HepG2 (cell line): ENCODE results near the gene FRMD5. TPM values are rescaled to one million over a fixed set of nuclear protein-coding genes. Genes with fewer than 3 reads are reported as not detected.

Experiments
- ATAC-seq: fragments of 200-7000 bp; cut with Tn5 transposase; 3 replicates; pipeline ENCODE4 v1.9.1; 2020; ENCODE audit warnings: mild to moderate bottlenecking, moderate library complexity
- BruUV-seq: library from RNA; stranded (reverse); fragments of 400-500 nt; replicated peaks from 2 replicates; lab custom pipeline; 2021; lab: Mats Ljungman, UMichigan
- CTCF ChIA-PET: fragments of 300-600 bp; formaldehyde crosslinking; extraction: SDS; loops from one replicate; lab custom pipeline; 2021; ENCODE audit warnings: low total read pairs, inconsistent platforms, low intra/inter-chr PET ratio; lab: Yijun Ruan, JAX
- POLR2A ChIA-PET: fragments of 350-600 bp; sonication (Branson Sonifier 250); formaldehyde crosslinking; loops from one replicate; lab custom pipeline; 2020; ENCODE audit warnings: antibody characterized with exemption, inconsistent platforms; lab: Yijun Ruan, JAX
- DNase-seq: peaks from one replicate; pipeline ENCODE4 v3.0.0-alpha.2; 2015; ENCODE audit warnings: low spot score
- FAIRE-seq: peaks from 3 replicates; lab custom pipeline; 2011; peaks lifted over from hg19 to GRCh38; lab: Jason Lieb, UNC
- H2AFZ ChIP-seq: one replicate; pipeline ENCODE4 v1.6.1; 2011; ENCODE audit warnings: low read length, inconsistent platforms
- H3K27ac ChIP-seq: fragments of 300-600 bp; 3 replicates; pipeline ENCODE4 v1.8.0; 2011; ENCODE audit warnings: mixed run types, mild to moderate bottlenecking, mixed read lengths, low read length, inconsistent platforms; ENCODE audit not compliant: insufficient read depth; ENCODE audit errors: extremely low read length
- H3K27me3 ChIP-seq, 2 experiments: fragments of 200-600 bp in 1 of 2; 2 replicates in 1 of 2; 3 replicates in 1 of 2; pipeline versions ENCODE4 v1.6.0 to v1.8.0; 2011; ENCODE audit warnings: low read length in 2 of 2, mild to moderate bottlenecking in 2 of 2, moderate library complexity in 2 of 2, inconsistent platforms in 1 of 2; ENCODE audit not compliant: insufficient read depth in 2 of 2, control insufficient read depth in 1 of 2
- H3K36me3 ChIP-seq, 2 experiments: fragments of 200-600 bp in 1 of 2; replicated peaks in 1 of 2; 2 replicates in 1 of 2; 3 replicates in 1 of 2; pipeline versions ENCODE4 v1.5.1 to v1.8.0; 2011; ENCODE audit warnings: low read length in 2 of 2, inconsistent platforms in 1 of 2; ENCODE audit not compliant: insufficient read depth in 2 of 2, control insufficient read depth in 1 of 2
- H3K4me1 ChIP-seq: 2 replicates; pipeline ENCODE4 v1.5.1; 2012; ENCODE audit warnings: low read length, inconsistent platforms; ENCODE audit not compliant: insufficient read depth
- H3K4me2 ChIP-seq: 2 replicates; pipeline ENCODE4 v1.6.0; 2011; ENCODE audit warnings: low read depth, low read length, inconsistent platforms
- H3K4me3 ChIP-seq, 3 experiments: fragments of 200-600 bp in 1 of 3; sonication (generic), shearing (Covaris generic) in 1 of 3; replicated peaks in 1 of 3; 2 replicates each; pipeline ENCODE4 v1.5.1; 2011 to 2016; ENCODE audit warnings: low read length in 3 of 3, inconsistent platforms in 2 of 3, low read depth in 2 of 3, mild to moderate bottlenecking in 2 of 3, control low read depth in 1 of 3, mixed read lengths in 1 of 3; ENCODE audit not compliant: insufficient read depth in 1 of 3
- H3K79me2 ChIP-seq: one replicate; pipeline ENCODE4 v1.6.1; 2011; ENCODE audit warnings: low read length, inconsistent platforms; ENCODE audit not compliant: insufficient read depth
- H3K9ac ChIP-seq: 2 replicates; pipeline ENCODE4 v1.6.0; 2011; ENCODE audit warnings: mild to moderate bottlenecking, low read depth, low read length, inconsistent platforms; ENCODE audit not compliant: insufficient read depth
- H3K9me3 ChIP-seq: 2 replicates; pipeline ENCODE4 v1.5.1; 2012; ENCODE audit warnings: mild to moderate bottlenecking, low read length
- H4K20me1 ChIP-seq: 2 replicates; pipeline ENCODE4 v1.6.0; 2011; ENCODE audit warnings: inconsistent platforms, mild to moderate bottlenecking, low read length, moderate library complexity; ENCODE audit not compliant: insufficient read depth
- GPN1 ChIP-seq: sonication (generic); formaldehyde crosslinking; IDR thresholded peaks from 2 replicates; pipeline ENCODE4 v1.5.1; 2020; ENCODE audit warnings: missing genetic modification reagents, borderline replicate concordance
- NAIF1 ChIP-seq: sonication (generic); formaldehyde crosslinking; IDR thresholded peaks from 2 replicates; pipeline ENCODE4 v1.5.0; 2020; ENCODE audit warnings: mild to moderate bottlenecking, missing genetic modification reagents, borderline replicate concordance
- NFRKB ChIP-seq: fragments of 450-650 bp; IDR thresholded peaks from 2 replicates; pipeline ENCODE4 v1.6.1; 2017
- RERE ChIP-seq: IDR thresholded peaks from 2 replicates; pipeline ENCODE4 v1.6.1; 2016; ENCODE audit warnings: low read depth, missing genetic modification reagents, missing compliant biosample characterization
- SMAD3 ChIP-seq: sonication (generic); formaldehyde crosslinking; IDR thresholded peaks from 2 replicates; pipeline ENCODE4 v1.4.0; 2020; ENCODE audit warnings: missing genetic modification reagents
- ZIK1 ChIP-seq: sonication (generic); formaldehyde crosslinking; IDR thresholded peaks from 2 replicates; pipeline ENCODE4 v1.5.0; 2020; ENCODE audit warnings: mild to moderate bottlenecking, low read depth, missing genetic modification reagents, borderline replicate concordance
- ZNF34 ChIP-seq: sonication (generic); formaldehyde crosslinking; IDR thresholded peaks from 2 replicates; pipeline ENCODE4 v1.4.0; 2020; ENCODE audit warnings: mild to moderate bottlenecking, missing genetic modification reagents, borderline replicate concordance
- ZNF451 ChIP-seq: sonication (generic); formaldehyde crosslinking; IDR thresholded peaks from 2 replicates; pipeline ENCODE4 v1.5.0; 2020; ENCODE audit warnings: mild to moderate bottlenecking, missing genetic modification reagents
- ZNF562 ChIP-seq: sonication (generic); formaldehyde crosslinking; IDR thresholded peaks from 2 replicates; pipeline ENCODE4 v1.8.0; 2022; ENCODE audit warnings: missing genetic modification reagents, borderline replicate concordance
- WGBS: methylation state at CpG from one replicate; pipeline ENCODE4 v1.1.6; 2017; ENCODE audit warnings: low lambda C conversion rate; 5-methylcytosine and 5-hydroxymethylcytosine counted together
- in situ Hi-C: cut with HindIII; loops from 2 replicates; pipeline ENCODE4 v1.10.0; 2017; ENCODE audit warnings: low pct_unique_long_range_greater_than_20kb; ENCODE audit not compliant: extremely low pct_ligation_motif_present
- intact Hi-C: fragments of 100-400 bp; cut with micrococcal nuclease; formaldehyde crosslinking; loops from one replicate; pipeline ENCODE4 v1.10.0; 2022; ENCODE audit not compliant: unreplicated experiment
- polyA plus RNA-seq, 8 experiments: library from polyadenylated mRNA; depleted of rRNA in 3 of 8; stranded (reverse) in 7 of 8; unstranded in 1 of 8; fragments of >200 nt; fragmentation: Illumina TruSeq in 4 of 8; extraction: Trizol in 4 of 8; gene quantifications; 2 replicates each; pipeline versions ENCODE4 v1.2.1 to v1.2.3, GENCODE V29; 2011 to 2016; ENCODE audit warnings: low read depth in 4 of 8, missing spikeins in 1 of 8, mixed read lengths in 1 of 8; ENCODE audit not compliant: insufficient read depth in 1 of 8
- total RNA-seq, 5 experiments: library from RNA; depleted of rRNA; stranded (reverse); fragments of >200 nt; fragmentation: Illumina TruSeq; extraction: Trizol; gene quantifications; 2 replicates each; pipeline ENCODE4 v1.2.3, GENCODE V29; 2016; ENCODE audit warnings: low read depth in 1 of 5
- TF ChIP-seq, protein P1 (sequence below): sonication (generic); formaldehyde crosslinking; IDR thresholded peaks from 2 replicates; pipeline ENCODE4 v1.9.0; 2021; ENCODE audit warnings: missing genetic modification reagents, borderline replicate concordance

FRMD5 gene
- total and polyA plus RNA-seq, 2 of the 13 experiments (the other 11 are each of a cell fraction or from before 2014, with no cell fraction given), result 0.93 to 1.5 TPM

GRCh38 chr15:43876872-43877271 lies 318.2 kb downstream of the FRMD5 start:
- Histone ChIP-seq H3K79me2 (no peaks in the 10 kb centered on the region), H3K4me2 (no peak overlapping the region), H3K4me3 (no peak overlapping the region), H3K4me1 (no peaks in the 10 kb centered on the region), H3K36me3 (no peaks in the 10 kb centered on the region; a peak in 1 of 5 replicates), H2AFZ (no peak overlapping the region), H4K20me1 (no peaks in the 10 kb centered on the region), H3K27ac (no peak overlapping the region), H3K27me3 (no peaks in the 10 kb centered on the region), H3K9ac (no peak overlapping the region), H3K9me3 (no peaks in the 10 kb centered on the region)
- CTCF ChIA-PET, result no interaction called here
- WGBS, result 90% methylated on average over 3 of the region's 3 CpGs
- no TSS peak for BruUV-seq
- DNase-seq (no peak), ATAC-seq (no peak), FAIRE-seq (no peak)
- intact Hi-C loops, result no loop called here
- in situ Hi-C loops, result loop anchor here (25.0 kb wide), 1 partner anchor 635 kb away; no protein-coding TSS in a partner anchor
- POLR2A ChIA-PET, result no interaction called here
- TF ChIP-seq ZIK1 (CRISPR knock-in tag) (no peak), GPN1 (no peak), ZNF562 (CRISPR knock-in tag) (no peak), ZNF34 (CRISPR knock-in tag) (no peak), NFRKB (no peak), SMAD3 (CRISPR knock-in tag) (no peak), ZNF451 (CRISPR knock-in tag) (no peak), RERE (CRISPR knock-in tag) (no peak), NAIF1 (no peak)
- TF ChIP-seq, protein P1, sequence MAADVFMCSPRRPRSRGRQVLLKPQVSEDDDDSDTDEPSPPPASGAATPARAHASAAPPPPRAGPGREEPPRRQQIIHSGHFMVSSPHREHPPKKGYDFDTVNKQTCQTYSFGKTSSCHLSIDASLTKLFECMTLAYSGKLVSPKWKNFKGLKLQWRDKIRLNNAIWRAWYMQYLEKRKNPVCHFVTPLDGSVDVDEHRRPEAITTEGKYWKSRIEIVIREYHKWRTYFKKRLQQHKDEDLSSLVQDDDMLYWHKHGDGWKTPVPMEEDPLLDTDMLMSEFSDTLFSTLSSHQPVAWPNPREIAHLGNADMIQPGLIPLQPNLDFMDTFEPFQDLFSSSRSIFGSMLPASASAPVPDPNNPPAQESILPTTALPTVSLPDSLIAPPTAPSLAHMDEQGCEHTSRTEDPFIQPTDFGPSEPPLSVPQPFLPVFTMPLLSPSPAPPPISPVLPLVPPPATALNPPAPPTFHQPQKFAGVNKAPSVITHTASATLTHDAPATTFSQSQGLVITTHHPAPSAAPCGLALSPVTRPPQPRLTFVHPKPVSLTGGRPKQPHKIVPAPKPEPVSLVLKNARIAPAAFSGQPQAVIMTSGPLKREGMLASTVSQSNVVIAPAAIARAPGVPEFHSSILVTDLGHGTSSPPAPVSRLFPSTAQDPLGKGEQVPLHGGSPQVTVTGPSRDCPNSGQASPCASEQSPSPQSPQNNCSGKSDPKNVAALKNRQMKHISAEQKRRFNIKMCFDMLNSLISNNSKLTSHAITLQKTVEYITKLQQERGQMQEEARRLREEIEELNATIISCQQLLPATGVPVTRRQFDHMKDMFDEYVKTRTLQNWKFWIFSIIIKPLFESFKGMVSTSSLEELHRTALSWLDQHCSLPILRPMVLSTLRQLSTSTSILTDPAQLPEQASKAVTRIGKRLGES, result no peak
